CD4-positive, alpha-beta T cell (primary cell): Measurements from ENCODE around the gene MRPL36. TPM values are rescaled to one million over a fixed set of nuclear protein-coding genes. Genes with fewer than 3 reads are reported as not detected.

Experiments used
- ATAC-seq: fragments of 200-7000 bp; cut with Tn5 transposase; one replicate; pipeline ENCODE4 v1.10.0; 2022; ENCODE audit warnings: mild to moderate bottlenecking; ENCODE audit not compliant: poor library complexity
- CTCF ChIA-PET: fragments of 350-600 bp; sonication (Branson Sonifier 250); formaldehyde crosslinking; loops from one replicate; lab custom pipeline; 2021; ENCODE audit warnings: antibody characterized with exemption, inconsistent platforms; lab: Charles Lee
- POLR2A ChIA-PET: fragments of 350-600 bp; sonication (Branson Sonifier 250); formaldehyde crosslinking; loops from one replicate; lab custom pipeline; 2021; ENCODE audit warnings: antibody characterized with exemption, inconsistent platforms; lab: Charles Lee
- DNase-seq, 14 experiments: peaks; one replicate each; pipeline ENCODE4 v3.0.0-alpha.2; 2013 to 2020; ENCODE audit warnings: mixed read lengths in 2 of 14
- H3K27ac ChIP-seq, 2 donors: one replicate each; pipeline versions ENCODE4 v1.5.1 to v1.7.0; 2013; ENCODE audit warnings: low read length in 2 of 2, low read depth in 1 of 2, mild to moderate bottlenecking in 1 of 2
- H3K27me3 ChIP-seq, 2 experiments: 1 replicate in 1 of 2; 2 replicates in 1 of 2; pipeline versions ENCODE4 v1.6.1 to v1.7.0; 2013; ENCODE audit warnings: low read length in 2 of 2, control low read depth in 1 of 2, mild to moderate bottlenecking in 1 of 2, moderate library complexity in 1 of 2; ENCODE audit not compliant: insufficient read depth in 2 of 2, control insufficient read depth in 1 of 2
- H3K36me3 ChIP-seq: one replicate; pipeline ENCODE4 v1.6.1; 2013; ENCODE audit warnings: low read length, control low read depth; ENCODE audit not compliant: insufficient read depth
- H3K4me1 ChIP-seq: one replicate; pipeline ENCODE4 v1.6.1; 2013; ENCODE audit warnings: low read length, control low read depth; ENCODE audit not compliant: insufficient read depth
- H3K4me3 ChIP-seq: one replicate; pipeline ENCODE4 v1.5.1; 2013; ENCODE audit warnings: mild to moderate bottlenecking, low read length, moderate library complexity
- H3K9me3 ChIP-seq, 2 experiments: 1 replicate in 1 of 2; 2 replicates in 1 of 2; pipeline versions ENCODE4 v1.6.1 to v1.7.0; 2013; ENCODE audit warnings: low read length in 2 of 2, mild to moderate bottlenecking in 2 of 2, control low read depth in 1 of 2, moderate library complexity in 1 of 2; ENCODE audit not compliant: control insufficient read depth in 1 of 2, insufficient read depth in 1 of 2
- H3K27ac Mint-ChIP-seq: one replicate; pipeline ENCODE4 v1.8.0; 2020; ENCODE audit warnings: mixed read lengths
- H3K27me3 Mint-ChIP-seq: one replicate; pipeline ENCODE4 v1.8.0; 2021; ENCODE audit warnings: mixed read lengths
- H3K36me3 Mint-ChIP-seq: one replicate; pipeline ENCODE4 v1.8.0; 2021; ENCODE audit warnings: low read depth, mixed read lengths
- H3K4me1 Mint-ChIP-seq: one replicate; pipeline ENCODE4 v1.8.0; 2021; ENCODE audit warnings: low read depth, mixed read lengths
- H3K4me3 Mint-ChIP-seq: one replicate; pipeline ENCODE4 v1.8.0; 2020; ENCODE audit warnings: mild to moderate bottlenecking, mixed read lengths
- H3K9me3 Mint-ChIP-seq: one replicate; pipeline ENCODE4 v1.8.0; 2020; ENCODE audit warnings: mixed read lengths
- intact Hi-C, 2 experiments: fragments of 100-400 bp; cut with DNase I in 1 of 2; cut with micrococcal nuclease in 1 of 2; formaldehyde crosslinking; loops; one replicate each; pipeline versions ENCODE4 v1.15.1 to v1.9.0; 2023 to 2025; cut with DNase I, micrococcal nuclease
- total RNA-seq, 174 experiments: library from RNA in 2 of 174; stranded (reverse) in 2 of 174; gene quantifications; one replicate each; pipeline ENCODE4 v1.2.3 and lab custom pipeline; 2021 to 2026
- TF ChIP-seq, protein P1 (sequence below): fragments of 200-600 bp; IDR thresholded peaks from one replicate; pipeline ENCODE4 v1.8.0; 2022; ENCODE audit warnings: antibody characterized with exemption, mild to moderate bottlenecking

The MRPL36 gene
- total RNA-seq, 2 experiments from 2014 or later = 14.3 to 18.2 TPM

DNA sequence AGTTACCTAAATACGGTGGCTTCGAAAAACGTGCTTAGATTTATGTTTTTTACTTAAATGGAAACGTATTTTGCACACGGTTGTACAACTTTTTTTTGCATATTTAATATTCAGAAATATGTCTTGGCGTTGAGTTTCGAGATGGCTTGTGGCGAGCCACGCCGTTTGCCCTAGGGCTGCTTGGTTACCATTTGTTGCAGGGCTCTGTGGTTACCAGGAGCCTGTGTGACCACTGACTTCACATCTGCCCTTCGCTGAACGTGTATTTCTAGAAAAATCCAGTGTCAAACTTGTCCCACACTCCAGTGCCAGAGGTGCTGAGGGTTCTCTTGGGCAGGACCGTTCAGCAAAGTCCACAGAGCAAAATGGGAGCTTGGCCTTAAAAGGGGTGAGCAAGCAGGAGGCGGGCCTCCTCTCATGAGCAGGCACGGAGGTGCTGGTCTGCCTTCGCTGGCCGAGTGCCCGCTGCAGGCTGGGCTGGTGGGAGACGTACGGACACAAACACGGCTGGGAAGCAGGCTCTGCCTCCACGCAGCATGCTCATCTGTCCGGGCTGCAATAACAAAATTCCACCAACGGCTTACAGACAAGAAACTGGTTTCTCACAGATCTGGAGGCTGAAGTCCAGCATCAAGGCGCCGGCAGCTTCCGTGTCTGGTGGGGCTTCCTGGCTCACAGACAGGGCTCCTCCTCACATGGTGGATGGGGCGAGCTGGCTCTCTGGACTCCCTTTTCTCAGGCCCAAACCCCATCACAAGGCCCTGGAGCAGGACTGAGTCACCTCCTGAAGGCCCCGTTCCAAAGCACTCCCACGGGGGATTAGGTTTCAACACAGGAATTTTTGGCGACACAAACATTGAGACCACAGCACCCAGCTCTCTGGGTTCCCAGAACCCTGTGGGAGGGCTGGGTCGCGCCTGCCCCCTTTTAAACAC, 5.4 kb downstream of the MRPL36 start:
- TF ChIP-seq, protein P1, sequence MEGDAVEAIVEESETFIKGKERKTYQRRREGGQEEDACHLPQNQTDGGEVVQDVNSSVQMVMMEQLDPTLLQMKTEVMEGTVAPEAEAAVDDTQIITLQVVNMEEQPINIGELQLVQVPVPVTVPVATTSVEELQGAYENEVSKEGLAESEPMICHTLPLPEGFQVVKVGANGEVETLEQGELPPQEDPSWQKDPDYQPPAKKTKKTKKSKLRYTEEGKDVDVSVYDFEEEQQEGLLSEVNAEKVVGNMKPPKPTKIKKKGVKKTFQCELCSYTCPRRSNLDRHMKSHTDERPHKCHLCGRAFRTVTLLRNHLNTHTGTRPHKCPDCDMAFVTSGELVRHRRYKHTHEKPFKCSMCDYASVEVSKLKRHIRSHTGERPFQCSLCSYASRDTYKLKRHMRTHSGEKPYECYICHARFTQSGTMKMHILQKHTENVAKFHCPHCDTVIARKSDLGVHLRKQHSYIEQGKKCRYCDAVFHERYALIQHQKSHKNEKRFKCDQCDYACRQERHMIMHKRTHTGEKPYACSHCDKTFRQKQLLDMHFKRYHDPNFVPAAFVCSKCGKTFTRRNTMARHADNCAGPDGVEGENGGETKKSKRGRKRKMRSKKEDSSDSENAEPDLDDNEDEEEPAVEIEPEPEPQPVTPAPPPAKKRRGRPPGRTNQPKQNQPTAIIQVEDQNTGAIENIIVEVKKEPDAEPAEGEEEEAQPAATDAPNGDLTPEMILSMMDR = no peak
- H3K9me3 Mint-ChIP-seq = no peaks in the 10 kb centered on the region
- Histone ChIP-seq H3K4me1 (peaks cover 68% of the 10 kb centered on the region), H3K27me3 (no peaks in the 10 kb centered on the region), H3K36me3 (peaks cover 28% of the 10 kb centered on the region), H3K27ac (peak overlapping the region in 1 of 2 donors; percentile 50), H3K4me3 (no peak overlapping the region), H3K9me3 (no peaks in the 10 kb centered on the region)
- DNase-seq = no peak
- ChIA-PET POLR2A (no interaction called here), CTCF (no interaction called here)
- intact Hi-C loops = loop anchor here (1.0 to 10.0 kb wide), 4 partner anchors 7 to 1182 kb away; partner anchors contain the start of genes CEP72 (in 1 of the 2), CLPTM1L (in 1 of the 2), LPCAT1 (in 1 of the 2) and NDUFS6 (in 1 of the 2)
- peaks cover 32% of the 10 kb centered on the region for H3K36me3 Mint-ChIP-seq
- no peaks in the 10 kb centered on the region for H3K27me3 Mint-ChIP-seq
- peaks cover 63% of the 10 kb centered on the region for H3K4me1 Mint-ChIP-seq
- H3K27ac Mint-ChIP-seq = peak overlapping the region; percentile 86
- peak overlapping the region; percentile 73 for H3K4me3 Mint-ChIP-seq
- ATAC-seq = no peak

DNA sequence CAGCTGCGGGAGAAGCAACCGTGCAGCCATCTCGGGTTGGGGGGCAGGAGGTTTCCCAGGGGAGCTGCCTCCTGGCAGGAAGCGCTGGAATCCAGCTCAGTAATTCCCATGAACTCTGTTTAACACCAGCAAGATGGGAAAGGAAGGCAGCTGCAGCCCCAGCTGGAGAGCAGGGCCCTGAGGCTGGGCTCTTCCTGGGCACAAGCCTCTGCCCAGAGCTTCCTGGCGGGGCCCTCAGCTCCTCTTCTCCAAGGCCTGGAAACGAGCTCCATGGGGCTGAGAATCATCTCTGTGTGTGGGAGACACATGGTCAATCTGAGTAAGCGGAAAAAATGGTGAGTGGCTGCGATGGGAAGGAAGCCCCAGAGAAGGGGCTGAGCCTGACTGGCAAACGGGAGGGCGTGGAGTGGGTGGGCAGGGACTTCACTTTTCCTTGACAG, 6.3 kb downstream of the MRPL36 start:
- peak overlapping the region; percentile 86 for H3K27ac Mint-ChIP-seq
- Histone ChIP-seq H3K27me3 (no peaks in the 10 kb centered on the region), H3K9me3 (no peaks in the 10 kb centered on the region), H3K4me1 (peaks cover 64% of the 10 kb centered on the region), H3K27ac (peak overlapping the region; percentile 29 to 50), H3K36me3 (peaks cover 25% of the 10 kb centered on the region), H3K4me3 (peak overlapping the region; percentile 34)
- H3K36me3 Mint-ChIP-seq = peaks cover 26% of the 10 kb centered on the region
- TF ChIP-seq, protein P1 = no peak
- H3K4me1 Mint-ChIP-seq = peaks cover 56% of the 10 kb centered on the region
- intact Hi-C loops = loop anchor here (1.0 to 10.0 kb wide), 4 partner anchors 8 to 1181 kb away; partner anchors contain the start of genes CEP72 (in 1 of the 2), CLPTM1L (in 1 of the 2), LPCAT1 (in 1 of the 2) and NDUFS6 (in 1 of the 2)
- no peaks in the 10 kb centered on the region for H3K27me3 Mint-ChIP-seq
- CTCF ChIA-PET = interaction anchor here (1.5 kb wide), 1 partner anchor 9 kb away, joined by 5 read pairs; no protein-coding TSS in a partner anchor
- ATAC-seq (no peak), DNase-seq (peak in 2 of 14 experiments; percentile 10 to 13)
- peak overlapping the region; percentile 73 for H3K4me3 Mint-ChIP-seq
- POLR2A ChIA-PET = interaction anchor here (0.8 to 1.7 kb wide), 5 partner anchors 8 to 30 kb away, joined by 4 to 15 read pairs (median 5); partner anchors contain the start of gene NDUFS6
- no peaks in the 10 kb centered on the region for H3K9me3 Mint-ChIP-seq

DNA sequence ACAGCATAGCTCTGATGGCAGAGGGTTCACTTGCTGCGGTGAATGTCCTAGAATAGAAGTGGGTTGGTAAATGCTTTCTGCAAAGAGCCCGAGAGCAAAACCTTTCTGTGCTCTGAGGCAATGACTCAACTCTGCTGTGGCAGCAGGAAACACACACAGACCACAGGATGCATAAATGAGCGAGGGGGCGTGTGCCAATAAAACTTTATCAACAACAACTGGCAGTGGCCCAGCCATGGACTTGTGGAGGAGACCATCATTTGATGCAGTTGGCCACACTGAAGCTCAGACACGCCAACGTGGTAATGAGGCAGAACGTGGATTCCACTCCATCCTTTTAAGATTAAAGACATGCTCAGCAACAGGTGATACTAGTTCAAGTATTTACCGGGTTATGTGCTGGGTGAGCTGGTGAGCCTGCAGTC, 6.8 kb downstream of the MRPL36 start:
- POLR2A ChIA-PET = interaction anchor here (0.8 to 1.7 kb wide), 5 partner anchors 9 to 29 kb away, joined by 4 to 15 read pairs (median 5); partner anchors contain the start of gene NDUFS6
- Mint-ChIP-seq H3K9me3 (no peaks in the 10 kb centered on the region), H3K27me3 (no peaks in the 10 kb centered on the region), H3K27ac (peak overlapping the region; percentile 86), H3K4me3 (peak overlapping the region; percentile 73), H3K36me3 (peaks cover 23% of the 10 kb centered on the region), H3K4me1 (peaks cover 53% of the 10 kb centered on the region)
- TF ChIP-seq, protein P1 = no peak
- DNase-seq = peak; percentile 51 to 89 (median 70)
- Histone ChIP-seq H3K27me3 (no peaks in the 10 kb centered on the region), H3K27ac (peak overlapping the region; percentile 50 to 55), H3K4me3 (peak overlapping the region; percentile 34), H3K36me3 (peaks cover 20% of the 10 kb centered on the region), H3K4me1 (peaks cover 61% of the 10 kb centered on the region), H3K9me3 (no peaks in the 10 kb centered on the region)
- intact Hi-C loops = loop anchor here (1.0 to 10.0 kb wide), 4 partner anchors 8 to 1181 kb away; partner anchors contain the start of genes CEP72 (in 1 of the 2), CLPTM1L (in 1 of the 2), LPCAT1 (in 1 of the 2) and NDUFS6 (in 1 of the 2)
- ATAC-seq = peak; percentile 97
- CTCF ChIA-PET = interaction anchor here (1.5 kb wide), 1 partner anchor 9 kb away, joined by 5 read pairs; no protein-coding TSS in a partner anchor
